Large intestine (tissue), 3 donors: ENCODE measurements around the gene ZNFX1. TPM values are rescaled to one million over a fixed set of nuclear protein-coding genes. Genes with fewer than 3 reads are reported as not detected.

Source experiments
- DNase-seq, 2 donors: peaks; one replicate each; pipeline versions ENCODE4 v3.0.0 to v3.0.0-alpha.2; 2013
- H3K27ac ChIP-seq: one replicate; pipeline ENCODE4 v1.5.1; 2013; ENCODE audit warnings: low read length
- H3K27me3 ChIP-seq: 2 replicates; pipeline ENCODE4 v1.6.1; 2013; ENCODE audit warnings: low read length; ENCODE audit not compliant: control insufficient read depth, insufficient read depth
- H3K36me3 ChIP-seq: 2 replicates; pipeline ENCODE4 v1.6.1; 2013; ENCODE audit warnings: low read length; ENCODE audit not compliant: control insufficient read depth, insufficient read depth
- H3K4me1 ChIP-seq: one replicate; pipeline ENCODE4 v1.6.1; 2013; ENCODE audit warnings: low read length; ENCODE audit not compliant: control insufficient read depth, insufficient read depth
- H3K4me3 ChIP-seq: one replicate; pipeline ENCODE4 v1.5.1; 2013; ENCODE audit warnings: low read length
- H3K9me3 ChIP-seq: one replicate; pipeline ENCODE4 v1.6.1; 2013; ENCODE audit warnings: mild to moderate bottlenecking, low read depth, low read length, moderate library complexity; ENCODE audit not compliant: control insufficient read depth
- WGBS: methylation state at CpG from one replicate; pipeline ENCODE4 v1.1.5; 2013; ENCODE audit warnings: low lambda C conversion rate; ENCODE audit not compliant: insufficient coverage; 5-methylcytosine and 5-hydroxymethylcytosine counted together
- polyA plus RNA-seq: library from polyadenylated mRNA; unstranded; fragments of 120-200 nt; gene quantifications from one replicate; pipeline ENCODE4 v1.2.1, GENCODE V29; 2013

ZNFX1 gene
- polyA plus RNA-seq, 1 donor = 16.4 TPM

DNA sequence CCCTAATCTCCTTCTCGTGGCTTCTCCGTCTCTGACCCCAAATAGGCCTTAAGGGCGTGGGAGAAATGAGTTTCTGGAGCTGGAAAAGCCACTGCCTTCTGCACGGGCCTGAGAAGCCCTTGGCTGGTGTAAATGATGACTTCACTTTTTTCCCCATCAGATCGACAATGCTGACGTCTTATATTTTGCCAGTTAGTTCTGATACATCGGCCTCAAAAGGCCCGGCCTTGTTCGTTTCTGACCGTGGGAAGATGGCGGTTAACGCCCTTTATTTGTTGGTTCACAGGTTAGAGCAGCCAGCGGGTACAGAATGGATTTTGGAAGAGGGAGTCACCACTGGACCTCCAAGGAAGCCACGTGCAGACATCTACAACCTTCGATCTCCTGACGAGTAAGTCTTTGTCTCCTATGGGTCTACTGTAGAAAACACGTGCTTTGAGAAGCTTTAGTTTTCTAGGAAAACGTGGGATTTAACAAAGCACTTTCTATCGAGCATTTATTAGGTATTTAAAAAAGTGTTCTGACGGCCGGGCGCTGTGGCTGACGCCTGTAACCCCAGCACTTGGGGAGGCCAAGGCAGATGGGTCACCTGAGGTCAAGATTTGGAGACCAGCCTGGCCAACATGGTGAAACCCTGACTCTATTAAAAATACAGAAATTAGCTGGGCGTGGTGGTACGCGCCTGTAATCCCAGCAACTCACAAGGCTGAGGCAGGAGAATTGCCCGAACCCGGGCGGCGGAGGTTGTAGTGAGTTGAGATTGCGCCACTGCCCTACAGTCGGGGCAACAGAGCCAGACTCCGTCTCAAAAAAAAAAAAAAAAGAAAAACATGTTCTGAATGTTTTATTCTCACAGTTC lies 1.2 kb upstream of the ZNFX1 start:
- Histone ChIP-seq H3K4me3 (peak overlapping the region; percentile 85), H3K36me3 (peaks cover 54% of the 10 kb centered on the region), H3K27me3 (no peaks in the 10 kb centered on the region), H3K27ac (peak overlapping the region; percentile 87), H3K9me3 (peaks cover 29% of the 10 kb centered on the region), H3K4me1 (peaks cover 7% of the 10 kb centered on the region)
- 13% methylated on average over 8 of the region's 33 CpGs for WGBS
- DNase-seq = no peak

DNA sequence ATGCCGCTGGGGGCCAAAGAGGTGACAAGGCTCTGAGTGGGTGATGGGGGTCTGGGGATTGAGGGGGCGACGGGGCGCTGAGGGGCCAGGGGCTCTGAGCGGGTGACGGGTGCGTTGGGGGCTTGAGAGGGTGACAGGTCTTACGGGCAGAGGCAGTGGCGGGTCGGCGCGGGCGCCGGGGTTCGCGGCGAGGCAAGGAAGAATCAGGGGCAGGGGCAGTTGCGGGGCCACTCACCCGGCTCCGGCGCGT lies 146 bp downstream of the ZNFX1 start:
- Histone ChIP-seq H3K36me3 (peaks cover 46% of the 10 kb centered on the region), H3K27me3 (no peaks in the 10 kb centered on the region), H3K4me1 (peaks cover 7% of the 10 kb centered on the region), H3K27ac (peak overlapping the region; percentile 84), H3K4me3 (peak overlapping the region; percentile 85), H3K9me3 (peaks cover 22% of the 10 kb centered on the region)
- no peak for DNase-seq
- no CpG with 5 or more reads among the region's 22 CpGs for WGBS

GRCh38 chr20:49276961-49277785 lies 684 bp downstream of the ZNFX1 start:
- WGBS = 19% methylated on average over 6 of the region's 31 CpGs
- peaks cover 11% of the 10 kb centered on the region for H3K4me1 ChIP-seq
- peak in 1 of 2 donors; percentile 46 for DNase-seq

GRCh38 chr20:49276161-49276960 lies 1.5 kb downstream of the ZNFX1 start:
- peak overlapping the region; percentile 84 for H3K27ac ChIP-seq
- H3K27me3 ChIP-seq = no peaks in the 10 kb centered on the region
- H3K36me3 ChIP-seq = peaks cover 37% of the 10 kb centered on the region
- DNase-seq = peak in 1 of 2 donors; percentile 68
- peak overlapping the region; percentile 85 for H3K4me3 ChIP-seq
- H3K4me1 ChIP-seq = peaks cover 14% of the 10 kb centered on the region
- H3K9me3 ChIP-seq = peaks cover 11% of the 10 kb centered on the region
- 25% methylated on average over 1 of the region's 3 CpGs for WGBS

More at GRCh38 chr20:49276961-49277785, 684 bp downstream of the ZNFX1 start:
- peak overlapping the region; percentile 84 for H3K27ac ChIP-seq
- peaks cover 41% of the 10 kb centered on the region for H3K36me3 ChIP-seq
- peaks cover 17% of the 10 kb centered on the region for H3K9me3 ChIP-seq
- no peaks in the 10 kb centered on the region for H3K27me3 ChIP-seq
- peak overlapping the region; percentile 85 for H3K4me3 ChIP-seq

DNA sequence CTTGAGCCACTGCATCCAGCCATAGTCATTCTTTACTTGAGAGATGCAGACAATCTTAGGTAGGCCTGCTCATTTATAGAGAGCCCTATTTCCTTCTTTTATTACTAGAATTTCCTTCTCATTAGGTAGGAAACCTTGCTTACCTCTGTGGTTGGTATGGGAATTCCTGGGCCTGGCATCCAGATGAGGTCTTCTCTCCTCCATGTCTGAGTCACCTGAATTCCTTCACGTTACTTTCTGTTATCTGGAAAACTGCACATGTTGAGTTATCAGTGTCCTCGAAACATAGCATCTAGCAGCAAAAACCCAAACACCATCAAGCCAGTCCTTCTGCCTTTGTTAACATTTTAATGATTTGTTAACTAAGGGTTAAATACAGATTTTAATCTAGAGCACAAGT lies 2.2 kb downstream of the ZNFX1 start:
- 80% methylated on average over 1 of the region's 2 CpGs for WGBS
- DNase-seq = no peak
- peaks cover 14% of the 10 kb centered on the region for H3K4me1 ChIP-seq
- H3K4me3 ChIP-seq = no peak overlapping the region
- H3K9me3 ChIP-seq = peaks cover 3% of the 10 kb centered on the region
- peak overlapping the region; percentile 84 for H3K27ac ChIP-seq
- H3K36me3 ChIP-seq = peaks cover 37% of the 10 kb centered on the region
- H3K27me3 ChIP-seq = no peaks in the 10 kb centered on the region

GRCh38 chr20:49275216-49275615 lies 2.6 kb downstream of the ZNFX1 start:
- no peaks in the 10 kb centered on the region for H3K27me3 ChIP-seq
- no CpG with 5 or more reads among the region's 4 CpGs for WGBS
- H3K4me3 ChIP-seq = no peak overlapping the region
- no peaks in the 10 kb centered on the region for H3K9me3 ChIP-seq
- peaks cover 37% of the 10 kb centered on the region for H3K36me3 ChIP-seq
- no peak for DNase-seq
- H3K27ac ChIP-seq = no peak overlapping the region
- peaks cover 14% of the 10 kb centered on the region for H3K4me1 ChIP-seq

GRCh38 chr20:49273696-49274277 lies 4.1 kb downstream of the ZNFX1 start:
- Histone ChIP-seq H3K27me3 (no peaks in the 10 kb centered on the region), H3K36me3 (peaks cover 39% of the 10 kb centered on the region), H3K4me3 (no peak overlapping the region), H3K9me3 (no peaks in the 10 kb centered on the region), H3K4me1 (peaks cover 7% of the 10 kb centered on the region), H3K27ac (no peak overlapping the region)
- no peak for DNase-seq
- WGBS = 100% methylated on average over 2 of the region's 8 CpGs

DNA sequence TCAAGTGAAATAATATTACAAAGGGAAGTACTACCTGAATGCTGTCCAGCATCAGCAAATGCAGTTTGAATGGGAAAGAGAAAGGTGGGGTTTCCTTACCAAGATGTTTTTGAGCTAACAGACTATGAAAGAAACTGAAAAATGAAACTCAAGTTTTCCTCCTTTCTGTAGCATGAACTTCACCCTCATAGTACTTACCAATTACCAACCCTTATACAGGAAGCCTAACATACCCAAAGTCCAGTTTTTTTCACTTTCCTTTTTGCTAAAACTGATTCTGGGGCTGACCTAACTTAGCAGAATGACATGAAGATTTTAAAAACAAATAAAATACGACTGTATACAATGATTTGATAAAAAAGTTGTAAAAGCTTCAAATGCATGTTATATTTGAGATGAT lies 5.2 kb downstream of the ZNFX1 start:
- Histone ChIP-seq H3K4me3 (no peak overlapping the region), H3K4me1 (peaks cover 7% of the 10 kb centered on the region), H3K36me3 (peaks cover 39% of the 10 kb centered on the region), H3K27me3 (no peaks in the 10 kb centered on the region), H3K27ac (peak overlapping the region; percentile 36), H3K9me3 (no peaks in the 10 kb centered on the region)
- WGBS = 57% methylated on average over 1 of the region's 1 CpG
- peak in 1 of 2 donors; percentile 65 for DNase-seq

DNA sequence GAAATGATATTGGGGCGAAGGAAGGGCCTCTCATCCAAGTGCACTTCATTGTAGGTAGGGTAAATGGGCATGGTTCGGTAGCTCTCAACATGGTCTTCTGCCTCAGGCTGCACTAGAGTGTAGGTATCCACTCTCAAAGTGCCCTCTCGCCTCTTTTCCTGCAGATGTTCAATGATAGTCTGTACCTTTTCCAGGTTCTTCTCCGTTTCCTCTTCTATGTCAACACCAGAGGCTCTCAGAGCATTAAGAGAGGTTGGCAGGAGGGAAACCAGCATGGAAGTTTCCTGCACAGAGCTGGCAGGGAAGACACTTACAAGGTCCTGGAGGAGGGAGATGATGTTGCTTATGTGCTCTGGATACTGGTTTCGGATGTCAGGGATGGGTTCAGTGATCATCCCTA lies 7.1 kb downstream of the ZNFX1 start:
- DNase-seq = no peak
- H3K36me3 ChIP-seq = peaks cover 45% of the 10 kb centered on the region
- H3K27ac ChIP-seq = no peak overlapping the region
- H3K4me3 ChIP-seq = no peak overlapping the region
- no peaks in the 10 kb centered on the region for H3K27me3 ChIP-seq
- H3K9me3 ChIP-seq = no peaks in the 10 kb centered on the region
- H3K4me1 ChIP-seq = peaks cover 7% of the 10 kb centered on the region
- WGBS = no CpG with 5 or more reads among the region's 5 CpGs

- no peak for DNase-seq
- Histone ChIP-seq H3K4me3 (no peak overlapping the region), H3K27ac (no peak overlapping the region), H3K27me3 (no peaks in the 10 kb centered on the region), H3K36me3 (peaks cover 46% of the 10 kb centered on the region), H3K4me1 (peaks cover 7% of the 10 kb centered on the region), H3K9me3 (no peaks in the 10 kb centered on the region)
- no CpG with 5 or more reads among the region's 7 CpGs for WGBS
These were observed 7.7 kb downstream of the ZNFX1 start for GRCh38 chr20:49270177-49270576.
